GM18505 (cell line): Measurements from ENCODE around the gene XYLT1.
"Not testable (repeated sequence)": the region's sequence is repeated elsewhere in the genome, so short reads cannot be mapped to it uniquely, and the experiment has no call there.

Source experiments
- ATAC-seq: cut with Tn5 transposase; IDR thresholded peaks from one replicate; pipeline ENCODE4 v1.9.1; 2021; ENCODE audit not compliant: unreplicated experiment
- POLR2A ChIP-seq: IDR thresholded peaks from 4 replicates; pipeline ENCODE4 v1.6.1; 2011; ENCODE audit warnings: borderline replicate concordance; ENCODE audit not compliant: insufficient read depth, insufficient read length; ENCODE audit errors: extremely low read depth

The XYLT1 gene

DNA sequence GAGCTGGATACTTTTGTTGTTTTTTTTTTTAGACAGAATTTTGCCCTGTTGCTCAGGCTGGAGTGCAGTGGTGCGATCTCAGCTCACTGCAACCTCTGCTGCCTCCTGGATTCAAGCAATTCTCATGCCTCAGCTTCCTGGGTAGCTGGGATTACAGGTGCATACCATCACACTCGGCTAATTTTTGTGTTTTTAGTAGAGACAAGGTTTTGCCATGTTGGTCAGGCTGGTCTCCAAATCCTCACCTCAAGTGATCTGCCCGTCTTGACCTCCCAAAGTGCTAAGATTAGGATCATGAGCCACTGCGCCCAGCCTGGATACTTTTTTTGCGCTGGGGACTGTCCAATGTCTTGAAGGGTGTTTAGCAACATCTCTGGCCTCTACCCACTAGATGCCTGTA is 32.6 kb upstream of the XYLT1 start:
- no peak for TF ChIP-seq POLR2A
- no peak for ATAC-seq

DNA sequence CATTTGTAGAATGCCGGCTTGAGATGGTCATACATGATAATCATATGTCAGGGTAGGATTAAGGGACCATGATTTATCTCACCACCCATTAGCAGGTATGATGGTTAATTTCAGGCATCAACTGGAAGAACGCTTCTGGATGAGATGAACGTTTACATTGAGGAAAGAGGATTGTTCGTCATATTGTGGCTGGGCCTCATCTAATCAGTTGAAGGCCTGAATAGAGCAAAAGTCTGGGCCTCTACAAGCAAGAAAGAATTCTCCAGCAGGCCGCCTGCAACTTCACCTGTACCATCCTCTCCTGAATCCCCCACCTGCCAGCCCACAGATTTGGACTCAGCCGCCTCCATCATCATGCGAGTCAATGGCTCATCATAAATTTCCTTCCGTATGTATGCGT is 30.6 kb upstream of the XYLT1 start:
- no peak for ATAC-seq
- TF ChIP-seq POLR2A = no peak

DNA sequence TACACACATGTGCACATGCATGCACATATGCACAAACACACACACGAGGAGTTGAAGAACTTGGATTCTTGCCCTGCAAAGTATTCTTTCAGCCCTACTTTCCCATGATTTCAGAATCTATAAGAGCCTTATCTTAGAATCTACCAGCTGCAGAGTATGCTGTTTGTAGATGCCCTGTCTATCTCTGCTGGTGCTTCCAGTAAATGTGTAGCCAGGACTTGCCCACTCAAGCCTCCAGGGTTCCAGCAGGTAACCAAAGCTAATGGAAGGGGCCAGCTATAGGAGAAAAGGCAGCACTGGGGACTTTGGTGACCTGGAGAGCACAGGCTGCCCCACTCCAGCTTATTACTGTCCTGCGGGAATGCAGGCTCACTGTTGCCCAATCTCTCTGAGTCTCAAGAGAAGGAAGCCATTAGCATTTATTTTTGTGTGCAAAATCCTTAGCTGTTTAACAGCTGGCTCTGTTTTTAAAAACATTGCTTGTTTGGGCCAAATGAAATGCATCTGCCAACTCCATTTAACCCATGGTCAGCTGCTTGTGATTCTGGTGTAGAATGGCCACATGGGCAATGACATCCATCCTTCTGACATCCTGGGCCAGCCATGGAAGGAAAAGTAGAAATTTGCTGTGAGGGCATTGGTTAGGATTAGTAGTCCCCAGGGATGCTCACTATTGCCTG is 28.6 kb upstream of the XYLT1 start:
- TF ChIP-seq POLR2A = no peak
- no peak for ATAC-seq

DNA sequence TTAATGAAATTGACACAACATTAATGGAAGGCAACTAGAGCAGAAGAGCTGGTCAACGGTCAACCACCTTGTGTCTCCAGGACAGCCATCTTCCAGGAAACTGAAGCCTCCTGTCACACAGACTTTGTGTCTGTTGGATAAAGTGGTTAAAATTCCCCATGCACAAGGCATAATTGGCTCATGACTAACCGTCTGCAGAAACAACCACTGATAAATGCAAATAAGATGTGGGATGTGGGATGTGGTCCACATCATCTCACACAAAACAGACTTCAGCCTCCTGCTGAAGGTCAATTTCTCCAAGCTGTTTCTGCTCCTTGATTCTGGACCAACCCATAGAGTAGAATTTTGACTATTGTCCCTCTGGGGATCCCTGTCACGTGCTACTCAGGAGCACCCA is 26.9 kb upstream of the XYLT1 start:
- no peak for TF ChIP-seq POLR2A
- ATAC-seq = no peak

DNA sequence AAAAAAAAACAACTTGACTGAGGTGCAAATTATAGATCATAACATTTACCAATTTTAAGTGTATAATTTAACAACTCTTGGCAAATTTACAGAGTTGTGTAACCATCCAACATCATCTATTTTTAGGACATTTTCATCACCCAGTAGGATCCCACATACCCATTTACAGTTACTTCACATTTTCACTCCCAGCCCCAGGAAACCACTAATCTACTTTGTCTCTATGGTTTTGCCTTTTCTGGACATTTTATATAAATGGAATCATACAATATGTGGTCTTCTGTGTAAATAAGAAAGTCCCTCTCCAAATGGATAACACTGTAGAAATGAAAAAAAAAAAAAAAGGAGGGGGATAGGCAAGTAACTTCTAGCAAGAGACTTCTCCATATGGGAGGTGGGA is 26.1 kb upstream of the XYLT1 start:
- no peak for TF ChIP-seq POLR2A
- no peak for ATAC-seq

DNA sequence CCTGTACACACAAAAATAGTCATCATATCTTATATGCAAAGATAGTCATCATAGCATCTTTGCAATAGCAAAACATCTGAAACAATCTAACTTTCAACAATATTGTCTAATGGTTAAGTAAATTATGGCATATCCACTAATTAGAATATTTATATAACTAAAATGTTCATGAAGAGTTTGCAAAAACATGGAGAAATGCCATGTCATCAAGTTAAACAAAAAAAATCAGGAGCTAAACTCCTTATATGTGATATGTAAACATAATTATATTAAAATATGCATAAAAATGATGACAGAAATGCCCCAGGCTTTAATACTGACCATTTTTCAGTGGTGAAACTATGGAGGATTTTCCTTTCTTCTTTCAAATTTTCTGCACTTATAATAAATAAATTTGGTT is 22.3 kb upstream of the XYLT1 start:
- TF ChIP-seq POLR2A = no peak
- no peak for ATAC-seq

DNA sequence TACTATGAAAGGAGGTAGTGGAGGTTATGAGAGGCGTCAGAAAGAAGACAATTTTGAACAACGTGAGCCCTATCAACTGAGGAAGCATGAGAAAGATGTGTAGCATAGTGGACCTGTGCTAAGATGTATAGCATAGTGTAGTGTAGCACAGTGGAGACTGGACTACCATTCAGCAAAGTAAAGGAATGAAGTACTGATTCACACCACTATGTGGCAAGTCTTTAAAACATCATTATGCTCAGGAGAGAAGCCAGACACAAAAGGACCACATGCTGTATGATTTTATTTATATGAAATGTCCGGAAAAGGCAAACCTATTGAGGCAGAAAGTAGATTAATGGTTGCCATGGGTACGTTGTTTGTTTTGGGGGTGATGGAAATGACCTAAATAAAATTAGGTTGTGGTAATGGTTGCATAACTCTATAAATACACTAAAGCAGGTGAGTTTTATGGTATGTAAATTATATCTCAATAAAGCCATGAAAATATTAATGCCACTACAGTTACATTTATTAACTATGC is 20.4 kb upstream of the XYLT1 start:
- no peak for ATAC-seq
- no peak for TF ChIP-seq POLR2A

DNA sequence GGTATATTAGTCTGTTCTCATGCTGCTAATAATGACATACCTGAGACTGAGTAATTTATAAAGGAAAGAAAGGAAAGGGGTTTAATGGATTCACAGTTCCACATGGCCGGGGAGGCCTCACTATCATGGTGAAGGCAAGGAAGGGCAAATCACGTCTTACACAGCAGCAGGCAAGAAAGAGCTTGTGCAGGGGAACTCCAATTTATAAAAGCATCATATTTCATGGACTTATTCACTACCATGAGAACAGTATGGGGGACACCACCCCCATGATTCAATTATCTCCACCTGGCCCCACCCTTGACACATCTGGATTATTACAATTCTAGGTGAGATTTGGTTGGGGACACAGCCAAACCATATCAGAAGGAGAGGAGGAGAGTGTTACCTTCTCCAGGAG is 17.7 kb upstream of the XYLT1 start:
- ATAC-seq = no peak
- TF ChIP-seq POLR2A = no peak

DNA sequence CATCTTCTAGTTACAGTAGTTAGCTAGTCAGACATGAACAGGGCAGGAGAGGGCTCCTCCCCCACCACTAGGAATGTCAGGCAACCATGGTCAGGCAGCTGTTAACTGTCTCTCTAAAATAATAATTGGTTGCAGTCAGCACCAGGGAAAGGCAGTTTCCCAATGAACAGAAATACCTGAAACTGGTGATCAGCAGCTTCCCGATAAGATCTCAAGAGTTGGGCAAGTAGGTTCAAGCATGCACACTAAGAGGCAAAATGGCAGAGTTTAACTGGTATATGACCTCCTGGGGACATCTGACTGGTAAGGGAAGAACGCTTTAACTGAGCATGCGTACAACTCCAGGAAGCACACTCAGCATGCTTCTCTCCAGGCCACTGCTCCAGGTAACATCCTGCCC is 12.6 kb upstream of the XYLT1 start:
- TF ChIP-seq POLR2A = no peak
- no peak for ATAC-seq

DNA sequence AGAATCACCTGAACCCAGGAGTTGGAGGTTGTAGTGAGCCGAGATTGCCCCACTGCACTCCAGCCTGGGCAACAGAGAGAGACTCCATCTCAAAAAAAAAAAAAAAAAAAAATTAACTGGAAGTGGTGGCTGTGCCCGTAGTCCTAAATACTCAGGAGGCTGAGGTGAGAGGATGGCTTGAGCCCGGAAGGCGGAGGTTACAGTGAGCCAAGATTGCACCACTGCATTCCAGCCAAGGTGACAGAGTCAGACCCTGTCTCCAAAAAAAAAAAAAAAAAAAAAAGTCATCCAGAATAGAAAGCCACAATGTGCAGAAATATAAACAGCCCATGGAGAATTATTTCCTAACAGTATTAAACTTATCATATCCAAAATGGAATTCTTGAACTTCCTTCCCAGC is 11.6 kb upstream of the XYLT1 start:
- ATAC-seq = not testable (repeated sequence)

DNA sequence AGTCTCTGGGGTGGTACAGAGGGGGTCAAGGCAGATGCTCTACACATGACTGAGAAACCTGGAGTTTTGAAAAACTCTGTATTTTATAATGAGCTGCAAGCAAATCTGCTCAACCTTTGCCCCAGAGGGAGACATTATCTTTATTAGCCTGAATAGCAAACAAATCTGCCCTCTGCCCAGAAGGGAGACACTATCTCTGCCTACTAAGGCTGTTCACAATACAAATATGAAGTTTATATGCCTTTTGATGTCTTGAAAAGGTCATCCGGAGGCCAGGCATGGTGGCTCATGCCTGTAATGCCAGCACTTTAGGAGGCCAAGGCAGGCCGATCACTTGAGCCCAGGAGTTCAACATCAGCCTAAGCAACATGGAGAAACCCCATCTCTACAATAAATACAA is 11.0 kb upstream of the XYLT1 start:
- no peak for TF ChIP-seq POLR2A
- ATAC-seq = no peak

DNA sequence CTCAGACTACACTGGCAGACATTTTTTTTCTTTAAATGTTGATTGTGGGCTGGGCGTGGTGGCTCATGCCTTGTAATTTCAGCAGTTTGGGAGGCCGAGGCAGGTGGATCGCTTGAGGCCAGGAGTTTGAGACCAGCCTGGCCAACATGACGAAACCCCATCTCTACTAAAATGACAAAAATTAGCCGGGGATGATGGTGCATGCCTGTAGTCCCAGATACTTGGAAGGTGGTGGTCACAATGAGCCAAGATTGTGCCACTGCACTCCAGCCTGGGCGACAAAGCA is 6.4 kb upstream of the XYLT1 start:
- not testable (repeated sequence) for ATAC-seq

DNA sequence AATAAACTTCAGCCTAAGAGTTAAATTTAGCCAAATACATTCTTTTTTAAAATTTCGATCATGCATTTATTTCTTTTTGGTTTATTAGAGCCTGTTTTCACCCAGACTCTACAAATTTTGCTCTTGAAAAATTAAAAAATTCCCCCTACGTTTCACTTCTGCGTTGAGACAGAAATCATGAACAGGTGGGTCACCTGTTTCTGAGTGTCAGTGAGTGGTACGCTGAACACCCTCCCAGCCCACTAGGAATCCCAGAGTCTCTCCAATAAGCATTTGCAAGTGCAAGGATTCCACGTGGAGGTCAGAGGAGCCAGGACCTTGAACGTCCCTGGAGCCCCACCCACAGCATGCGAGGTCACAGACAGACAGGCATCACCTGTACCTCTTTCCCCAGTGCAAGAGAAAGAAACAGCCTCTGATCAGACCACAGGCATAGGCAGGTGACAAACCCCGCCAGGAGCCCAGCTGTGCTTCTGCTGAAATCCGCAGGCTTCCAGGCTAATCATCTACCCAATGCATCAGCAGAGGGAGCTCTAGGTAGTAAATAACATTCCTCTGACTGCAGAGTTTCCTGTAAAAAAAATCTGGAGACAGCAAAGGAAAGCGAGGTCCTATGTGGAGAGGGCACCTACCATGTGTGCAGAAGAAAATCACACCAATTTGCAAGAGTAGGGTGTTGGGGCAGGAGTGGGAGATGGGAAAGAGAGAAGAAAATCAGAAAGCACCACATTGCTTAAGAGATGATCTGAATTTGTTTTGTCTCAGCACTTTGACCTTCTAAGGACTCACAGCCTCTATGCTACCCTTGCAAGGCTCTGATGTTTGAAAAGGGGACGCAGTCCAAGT is 5.9 kb upstream of the XYLT1 start:
- no peak for ATAC-seq
- no peak for TF ChIP-seq POLR2A

DNA sequence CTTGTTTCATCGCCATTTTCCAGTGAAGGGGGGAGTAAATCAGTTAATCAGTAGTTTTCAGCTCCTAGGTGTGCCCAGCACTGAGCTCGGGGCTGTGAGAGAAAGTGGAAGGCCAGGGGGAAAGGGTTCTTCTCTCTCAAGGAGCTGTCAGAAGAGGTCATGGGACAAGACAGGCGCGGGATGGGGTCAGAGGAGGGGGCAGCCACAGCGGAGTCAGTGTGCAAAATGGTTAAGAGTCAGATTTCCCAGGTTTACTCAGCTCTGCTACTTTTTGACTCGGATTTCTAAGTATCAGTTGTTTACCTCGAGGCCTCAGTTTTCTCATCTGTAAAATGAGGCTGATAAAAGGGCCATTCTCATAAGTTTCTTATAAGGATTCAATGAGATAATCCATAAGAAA is 4.3 kb upstream of the XYLT1 start:
- no peak for TF ChIP-seq POLR2A
- ATAC-seq = no peak
